PC-3 (cell line): ENCODE data around the gene ADAMTSL3.

Experiments
- CTCF ChIP-seq: fragments of 300-600 bp; sonication (generic); conservative IDR thresholded peaks from 2 replicates; pipeline ENCODE4 v1.5.1; 2017; ENCODE audit warnings: antibody characterized with exemption, low read depth, mild to moderate bottlenecking, low read length
- EZH2 ChIP-seq: fragments of 300-600 bp; sonication (generic); IDR thresholded peaks from one replicate; pipeline ENCODE4 v1.6.1; 2017; ENCODE audit warnings: antibody characterized with exemption, mild to moderate bottlenecking, low read length; ENCODE audit not compliant: unreplicated experiment
- EZH2phosphoT487 ChIP-seq: fragments of 300-600 bp; sonication (generic); IDR thresholded peaks from 2 replicates; pipeline ENCODE4 v1.6.1; 2018; ENCODE audit warnings: mild to moderate bottlenecking, antibody characterized with exemption, low read length, borderline replicate concordance

GRCh38 chr15:84057714-84058331 lies 403.9 kb downstream of the ADAMTSL3 start:
- no peak for TF ChIP-seq CTCF
- TF ChIP-seq EZH2 = no peak
- TF ChIP-seq EZH2phosphoT487 = no peak
